MM.1S (cell line): Measurements from ENCODE around the gene CFAP65.

ENCODE experiments used
- DNase-seq: peaks from one replicate; pipeline ENCODE4 v3.0.0-alpha.2; 2015
- H2AFZ ChIP-seq: fragments of 300-600 bp; sonication (generic); 2 replicates; pipeline ENCODE4 v1.6.0; 2016; ENCODE audit warnings: antibody characterized with exemption, low read length
- H3F3A ChIP-seq: fragments of 300-600 bp; sonication (generic); 2 replicates; pipeline ENCODE4 v1.6.1; 2016; ENCODE audit warnings: mild to moderate bottlenecking, antibody characterized with exemption, low read length, moderate library complexity, mixed read lengths; ENCODE audit not compliant: insufficient read depth
- H3K27ac ChIP-seq: fragments of 300-600 bp; sonication (generic); 2 replicates; pipeline ENCODE4 v1.5.1; 2016; ENCODE audit warnings: mild to moderate bottlenecking, low read length
- H3K27me3 ChIP-seq: fragments of 300-600 bp; sonication (generic); replicated peaks from 2 replicates; pipeline ENCODE4 v1.6.0; 2016; ENCODE audit warnings: low read length; ENCODE audit not compliant: insufficient read depth
- H3K36me3 ChIP-seq: fragments of 300-600 bp; sonication (generic); replicated peaks from 2 replicates; pipeline ENCODE4 v1.6.1; 2016; ENCODE audit warnings: mild to moderate bottlenecking, low read length, mixed read lengths; ENCODE audit not compliant: insufficient read depth
- H3K4me1 ChIP-seq: fragments of 300-600 bp; sonication (generic); 2 replicates; pipeline ENCODE4 v1.6.1; 2016; ENCODE audit warnings: low read length, mixed read lengths
- H3K4me2 ChIP-seq: fragments of 300-600 bp; sonication (generic); 2 replicates; pipeline ENCODE4 v1.6.0; 2016; ENCODE audit warnings: low read depth, low read length
- H3K4me3 ChIP-seq: fragments of 300-600 bp; sonication (generic); 2 replicates; pipeline ENCODE4 v1.5.1; 2016; ENCODE audit warnings: low read length, mixed read lengths
- H3K79me2 ChIP-seq: fragments of 300-600 bp; sonication (generic); 2 replicates; pipeline ENCODE4 v1.6.1; 2016; ENCODE audit warnings: mixed run types, low read length, mixed read lengths
- H3K9ac ChIP-seq: fragments of 300-600 bp; sonication (generic); 2 replicates; pipeline ENCODE4 v1.6.1; 2016; ENCODE audit warnings: low read length, mixed read lengths
- H3K9me2 ChIP-seq: fragments of 300-600 bp; sonication (generic); replicated peaks from 2 replicates; pipeline ENCODE4 v1.6.1; 2016; ENCODE audit warnings: mild to moderate bottlenecking, low read length, mixed read lengths; ENCODE audit not compliant: insufficient read depth
- H3K9me3 ChIP-seq: fragments of 300-600 bp; sonication (generic); replicated peaks from 2 replicates; pipeline ENCODE4 v1.6.1; 2016; ENCODE audit warnings: mild to moderate bottlenecking, low read length, mixed read lengths; ENCODE audit not compliant: insufficient read depth
- H4K20me1 ChIP-seq: fragments of 300-600 bp; sonication (generic); 2 replicates; pipeline ENCODE4 v1.6.1; 2016; ENCODE audit warnings: mild to moderate bottlenecking, low read length, moderate library complexity, mixed read lengths; ENCODE audit not compliant: insufficient read depth
- CTCF ChIP-seq: fragments of 300-600 bp; sonication (generic); IDR thresholded peaks from 2 replicates; pipeline ENCODE4 v1.5.1; 2016; ENCODE audit warnings: antibody characterized with exemption, low read length, mixed read lengths
- EZH2 ChIP-seq: fragments of 300-600 bp; sonication (generic); optimal IDR thresholded peaks from 2 replicates; pipeline ENCODE3; 2017; ENCODE audit warnings: low read depth, mild to moderate bottlenecking, antibody characterized with exemption, low read length, mixed read lengths
- EZH2phosphoT487 ChIP-seq: fragments of 300-600 bp; sonication (generic); IDR thresholded peaks from 2 replicates; pipeline ENCODE4 v1.6.1; 2018; ENCODE audit warnings: antibody characterized with exemption, low read length

Gene CFAP65

GRCh38 chr2:218963601-218964000, 77.7 kb downstream of the CFAP65 start:
- Histone ChIP-seq H3K9me3 (no peaks in the 10 kb centered on the region), H2AFZ (no peak overlapping the region), H3K9ac (no peak overlapping the region), H3K27me3 (peaks cover 68% of the 10 kb centered on the region), H3K9me2 (no peaks in the 10 kb centered on the region), H3K4me2 (no peak overlapping the region), H3K79me2 (no peaks in the 10 kb centered on the region), H4K20me1 (no peaks in the 10 kb centered on the region), H3K36me3 (no peaks in the 10 kb centered on the region), H3K4me3 (no peak overlapping the region), H3K4me1 (no peaks in the 10 kb centered on the region), H3K27ac (no peak overlapping the region), H3F3A (no peaks in the 10 kb centered on the region)
- no peak for DNase-seq
- TF ChIP-seq EZH2, result no peak
- TF ChIP-seq CTCF, result no peak
- no peak for TF ChIP-seq EZH2phosphoT487

GRCh38 chr2:218962859-218963492, 78.3 kb downstream of the CFAP65 start:
- Histone ChIP-seq H4K20me1 (no peaks in the 10 kb centered on the region), H2AFZ (no peak overlapping the region), H3K9me2 (no peaks in the 10 kb centered on the region), H3K4me2 (no peak overlapping the region), H3K9ac (no peak overlapping the region), H3K27ac (no peak overlapping the region), H3F3A (no peaks in the 10 kb centered on the region), H3K79me2 (no peaks in the 10 kb centered on the region), H3K36me3 (no peaks in the 10 kb centered on the region), H3K9me3 (no peaks in the 10 kb centered on the region), H3K27me3 (peaks cover 67% of the 10 kb centered on the region), H3K4me1 (no peaks in the 10 kb centered on the region), H3K4me3 (no peak overlapping the region)
- DNase-seq, result peak; percentile 52
- no peak for TF ChIP-seq CTCF

- no peak overlapping the region for H2AFZ ChIP-seq
- H3K9ac ChIP-seq, result no peak overlapping the region
- no peak overlapping the region for H3K27ac ChIP-seq
- no peak for DNase-seq
- H3K36me3 ChIP-seq, result no peaks in the 10 kb centered on the region
- H4K20me1 ChIP-seq, result no peaks in the 10 kb centered on the region
- H3K79me2 ChIP-seq, result no peaks in the 10 kb centered on the region
- H3K4me2 ChIP-seq, result no peak overlapping the region
- peaks cover 66% of the 10 kb centered on the region for H3K27me3 ChIP-seq
- H3F3A ChIP-seq, result no peaks in the 10 kb centered on the region
- H3K9me2 ChIP-seq, result no peaks in the 10 kb centered on the region
- no peaks in the 10 kb centered on the region for H3K9me3 ChIP-seq
- no peak for TF ChIP-seq EZH2phosphoT487
- H3K4me3 ChIP-seq, result no peak overlapping the region
- no peaks in the 10 kb centered on the region for H3K4me1 ChIP-seq
These were observed 79.4 kb downstream of the CFAP65 start for GRCh38 chr2:218961651-218962570.

- Histone ChIP-seq H3K4me1 (no peaks in the 10 kb centered on the region), H3K27me3 (peaks cover 67% of the 10 kb centered on the region), H3F3A (no peaks in the 10 kb centered on the region), H3K4me3 (no peak overlapping the region), H3K9ac (no peak overlapping the region), H3K9me2 (no peaks in the 10 kb centered on the region), H3K9me3 (no peaks in the 10 kb centered on the region), H3K36me3 (no peaks in the 10 kb centered on the region), H3K4me2 (no peak overlapping the region), H4K20me1 (no peaks in the 10 kb centered on the region), H2AFZ (no peak overlapping the region), H3K27ac (no peak overlapping the region), H3K79me2 (no peaks in the 10 kb centered on the region)
- DNase-seq, result no peak
- TF ChIP-seq EZH2phosphoT487 (no peak), EZH2 (no peak), CTCF (no peak)
These were observed 80.1 kb downstream of the CFAP65 start for GRCh38 chr2:218961229-218961628.
